Spleen (tissue), 11 donors: ENCODE data around the gene SBK2. TPM values are rescaled to one million over a fixed set of nuclear protein-coding genes. Genes with fewer than 3 reads are reported as not detected.
"Not testable (repeated sequence)": the region's sequence is repeated elsewhere in the genome, so short reads cannot be mapped to it uniquely, and the experiment has no call there.

ENCODE experiments used
- DNase-seq: peaks from one replicate; pipeline ENCODE4 v3.0.0-alpha.2; 2020
- H3K27ac ChIP-seq, 8 donors: fragments of 200-600 bp; sonication (generic) in 7 of 8; 1 replicate in 4 of 8; 2 replicates in 4 of 8; pipeline versions ENCODE4 v1.5.0 to v1.8.0; 2016 to 2021; ENCODE audit warnings: inconsistent platforms in 4 of 8, mild to moderate bottlenecking in 4 of 8, moderate library complexity in 1 of 8
- H3K27me3 ChIP-seq, 7 donors: fragments of 200-600 bp; sonication (generic) in 6 of 7; replicated peaks in 1 of 7; 1 replicate in 4 of 7; 2 replicates in 3 of 7; pipeline versions ENCODE4 v1.5.0 to v1.8.0; 2016 to 2021; ENCODE audit warnings: inconsistent platforms in 3 of 7, mild to moderate bottlenecking in 1 of 7
- H3K36me3 ChIP-seq, 6 donors: fragments of 200-600 bp; sonication (generic) in 5 of 6; 1 replicate in 4 of 6; 2 replicates in 2 of 6; pipeline versions ENCODE4 v1.5.0 to v1.8.0; 2016 to 2021; ENCODE audit warnings: inconsistent platforms in 2 of 6
- H3K4me1 ChIP-seq, 6 donors: fragments of 200-600 bp; sonication (generic) in 5 of 6; 1 replicate in 3 of 6; 2 replicates in 3 of 6; pipeline versions ENCODE4 v1.5.0 to v1.8.0; 2016 to 2021; ENCODE audit warnings: inconsistent platforms in 3 of 6
- H3K4me3 ChIP-seq, 8 donors: fragments of 200-600 bp; sonication (generic) in 7 of 8; 1 replicate in 4 of 8; 2 replicates in 4 of 8; pipeline versions ENCODE4 v1.5.0 to v1.8.0; 2016 to 2021; ENCODE audit warnings: inconsistent platforms in 4 of 8, mild to moderate bottlenecking in 4 of 8, moderate library complexity in 2 of 8
- H3K9me3 ChIP-seq, 8 donors: fragments of 200-600 bp; sonication (generic) in 7 of 8; 1 replicate in 4 of 8; 2 replicates in 4 of 8; pipeline versions ENCODE4 v1.5.0 to v1.8.0; 2016 to 2021; ENCODE audit warnings: inconsistent platforms in 4 of 8
- POLR2A ChIP-seq, 3 donors: fragments of 450-650 bp; IDR thresholded peaks; one replicate each; pipeline ENCODE4 v1.5.1; 2017; ENCODE audit warnings: antibody characterized with exemption in 3 of 3, mild to moderate bottlenecking in 1 of 3
- POLR2AphosphoS5 ChIP-seq, 3 donors: sonication (generic); formaldehyde crosslinking; IDR thresholded peaks; one replicate each; pipeline ENCODE4 v1.5.1; 2017; ENCODE audit warnings: antibody characterized with exemption in 3 of 3
- WGBS, 5 donors: extraction: QIAGEN DNeasy Blood & Tissue Kit in 3 of 5; methylation state at CpG; one replicate each; pipeline versions ENCODE4 v1.1.5 to v1.1.7; 2013 to 2018; 5-methylcytosine and 5-hydroxymethylcytosine counted together
- intact Hi-C: fragments of 100-400 bp; cut with DNase I; formaldehyde crosslinking; loops from one replicate; pipeline ENCODE4 v1.15.0; 2023; ENCODE audit warnings: low total_unique reads
- polyA plus RNA-seq, 3 donors: library from polyadenylated mRNA; stranded (reverse); fragments of 200-250 nt; gene quantifications; one replicate each; pipeline ENCODE4 v1.2.1, GENCODE V29; 2013
- total RNA-seq, 7 donors: library from RNA; depleted of rRNA in 3 of 7; stranded (reverse); fragments of >200 nt in 3 of 7; fragmentation: NEBNext Ultra II Directional in 4 of 7; extraction: Animal tissue kit (Norgen Biotek cat#: 25700) in 4 of 7; gene quantifications; one replicate each; pipeline versions ENCODE4 v1.1.0 to v1.2.1, GENCODE V29; 2016 to 2021
- TF ChIP-seq, protein P1 (sequence below), 11 experiments: fragments of 200-600 bp in 7 of 11; fragments of 450-650 bp in 4 of 11; sonication (generic) in 4 of 11; IDR thresholded peaks in 8 of 11; conservative IDR thresholded peaks in 3 of 11; 1 replicate in 7 of 11; 2 replicates in 4 of 11; pipeline versions ENCODE4 v1.4.0 to v1.8.0; 2016 to 2021; ENCODE audit warnings: antibody characterized with exemption in 11 of 11, inconsistent platforms in 4 of 11, mild to moderate bottlenecking in 1 of 11
- donor health status: healthy with polysubstance abuse.
- donor health status: DM: no; HTN: no; CAD: no; lungs with moderate emphysema.
- donor health status: DM: no; HTN: no; CAD: no.
- donor health status: Bipolar disorder and iron deficiency.
- donor health status: healthy.
- donor health status: DM: no; HTN: no; CAD: no.
- donor health status: DM: yes; HTN: yes; CAD: no.

The SBK2 gene
- total and polyA plus RNA-seq, 10 donors: not detected

DNA sequence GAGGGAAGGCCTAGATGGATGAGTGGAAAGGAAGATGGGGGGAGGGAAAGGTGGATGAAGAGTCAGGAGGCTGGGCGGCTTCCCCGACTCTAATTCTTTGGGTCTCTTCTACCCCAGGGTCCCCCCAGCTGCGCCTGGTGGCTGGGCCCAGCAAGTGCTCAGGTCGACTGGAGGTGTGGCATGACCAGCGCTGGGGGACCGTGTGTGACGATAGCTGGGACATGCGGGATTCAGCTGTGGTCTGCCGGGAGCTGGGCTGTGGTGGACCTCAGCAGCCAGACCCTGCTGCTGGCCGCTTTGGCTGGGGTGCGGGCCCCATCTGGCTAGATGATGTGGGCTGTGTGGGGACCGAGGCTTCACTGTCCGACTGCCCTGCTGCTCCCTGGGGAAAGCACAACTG is 39.2 kb downstream of the SBK2 start:
- Histone ChIP-seq H3K27ac (no peak overlapping the region), H3K36me3 (peaks cover 0 to 31% (median 0%) of the 10 kb centered on the region in 6 donors), H3K4me3 (no peak overlapping the region), H3K4me1 (peaks cover 0 to 4% (median 1%) of the 10 kb centered on the region in 6 donors), H3K27me3 (peaks cover 0 to 21% (median 14%) of the 10 kb centered on the region in 7 donors), H3K9me3 (no peaks in the 10 kb centered on the region)
- intact Hi-C loops: no loop called here
- WGBS, 5 donors: 72 to 96% (median 85%) methylated on average over 13 of the region's 13 CpGs
- TF ChIP-seq POLR2AphosphoS5 (IDR thresholded peaks at IDR 0.05) (no peak), POLR2A (IDR thresholded peaks at IDR 0.05) (no peak)
- TF ChIP-seq, protein P1, sequence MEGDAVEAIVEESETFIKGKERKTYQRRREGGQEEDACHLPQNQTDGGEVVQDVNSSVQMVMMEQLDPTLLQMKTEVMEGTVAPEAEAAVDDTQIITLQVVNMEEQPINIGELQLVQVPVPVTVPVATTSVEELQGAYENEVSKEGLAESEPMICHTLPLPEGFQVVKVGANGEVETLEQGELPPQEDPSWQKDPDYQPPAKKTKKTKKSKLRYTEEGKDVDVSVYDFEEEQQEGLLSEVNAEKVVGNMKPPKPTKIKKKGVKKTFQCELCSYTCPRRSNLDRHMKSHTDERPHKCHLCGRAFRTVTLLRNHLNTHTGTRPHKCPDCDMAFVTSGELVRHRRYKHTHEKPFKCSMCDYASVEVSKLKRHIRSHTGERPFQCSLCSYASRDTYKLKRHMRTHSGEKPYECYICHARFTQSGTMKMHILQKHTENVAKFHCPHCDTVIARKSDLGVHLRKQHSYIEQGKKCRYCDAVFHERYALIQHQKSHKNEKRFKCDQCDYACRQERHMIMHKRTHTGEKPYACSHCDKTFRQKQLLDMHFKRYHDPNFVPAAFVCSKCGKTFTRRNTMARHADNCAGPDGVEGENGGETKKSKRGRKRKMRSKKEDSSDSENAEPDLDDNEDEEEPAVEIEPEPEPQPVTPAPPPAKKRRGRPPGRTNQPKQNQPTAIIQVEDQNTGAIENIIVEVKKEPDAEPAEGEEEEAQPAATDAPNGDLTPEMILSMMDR (IDR thresholded peaks at IDR 0.05 in 8 of 11, conservative IDR thresholded peaks at IDR 0.05 in 3 of 11): no peak
- no peak for DNase-seq

- 78 to 85% (median 82%) methylated on average over 10 of the region's 10 CpGs for WGBS, 5 donors
- DNase-seq: not testable (repeated sequence)
Observed at GRCh38 chr19:55496820-55497219, 40.1 kb downstream of the SBK2 start.

GRCh38 chr19:55495646-55496349 is 41.1 kb downstream of the SBK2 start:
- H3K4me1 ChIP-seq: peaks cover 0 to 23% (median 9%) of the 10 kb centered on the region in 6 donors
- peaks cover 0 to 19% (median 0%) of the 10 kb centered on the region in 6 donors for H3K36me3 ChIP-seq
- DNase-seq: no peak
- intact Hi-C loops: no loop called here
- TF ChIP-seq, protein P1 (IDR thresholded peaks at IDR 0.05 in 8 of 11, conservative IDR thresholded peaks at IDR 0.05 in 3 of 11): no peak
- TF ChIP-seq POLR2AphosphoS5 (IDR thresholded peaks at IDR 0.05) (no peak), POLR2A (IDR thresholded peaks at IDR 0.05) (no peak)
- WGBS, 5 donors: 76 to 88% (median 80%) methylated on average over 11 of the region's 11 CpGs
- peak overlapping the region in 3 of 8 donors; percentile 21 to 42 (median 39) for H3K4me3 ChIP-seq
- H3K9me3 ChIP-seq: no peaks in the 10 kb centered on the region
- peaks cover 0 to 41% (median 14%) of the 10 kb centered on the region in 7 donors for H3K27me3 ChIP-seq
- H3K27ac ChIP-seq: peak overlapping the region in 4 of 8 donors; percentile 17 to 88 (median 85)

More at GRCh38 chr19:55496820-55497219, 40.1 kb downstream of the SBK2 start:
- H3K4me3 ChIP-seq, H3K27ac ChIP-seq, H3K9me3 ChIP-seq, intact Hi-C loops: not testable (repeated sequence)
- peaks cover 0 to 29% (median 0%) of the 10 kb centered on the region in 6 donors for H3K36me3 ChIP-seq
- H3K27me3 ChIP-seq: peaks cover 0 to 31% (median 14%) of the 10 kb centered on the region in 7 donors
- H3K4me1 ChIP-seq: peaks cover 0 to 13% (median 6%) of the 10 kb centered on the region in 6 donors

GRCh38 chr19:55494172-55494761 is 42.7 kb downstream of the SBK2 start:
- peaks cover 0 to 6% (median 0%) of the 10 kb centered on the region in 6 donors for H3K36me3 ChIP-seq
- peak overlapping the region in 7 of 8 donors; percentile 74 to 88 (median 84) for H3K27ac ChIP-seq
- DNase-seq: no peak
- intact Hi-C loops: no loop called here
- peaks cover 0 to 56% (median 14%) of the 10 kb centered on the region in 7 donors for H3K27me3 ChIP-seq
- H3K4me1 ChIP-seq: peaks cover 0 to 31% (median 9%) of the 10 kb centered on the region in 6 donors
- H3K4me3 ChIP-seq: peak overlapping the region in 6 of 8 donors; percentile 21 to 56 (median 26)
- 31 to 61% (median 42%) methylated on average over 15 to 22 of the region's 22 CpGs for WGBS, 5 donors
- H3K9me3 ChIP-seq: no peaks in the 10 kb centered on the region
- peak; percentile 71 to 80 (median 79) for TF ChIP-seq POLR2AphosphoS5 (IDR thresholded peaks at IDR 0.05)
- TF ChIP-seq POLR2A (IDR thresholded peaks at IDR 0.05): no peak
